GM23338 (cell line): Measurements from ENCODE around the gene GCC1.

Experiments used
- CREB1 ChIP-seq: fragments of 250-450 bp; sonication (Bioruptor Pico); IDR thresholded peaks from 2 replicates; pipeline ENCODE4 v1.5.0; 2020; ENCODE audit warnings: low read depth, mild to moderate bottlenecking, moderate library complexity
- EZH2 ChIP-seq: fragments of 200-600 bp; sonication (generic); IDR thresholded peaks from one replicate; pipeline ENCODE4 v1.8.0; 2017; ENCODE audit warnings: antibody characterized with exemption, mild to moderate bottlenecking, low read depth; ENCODE audit not compliant: unreplicated experiment
- EZH2phosphoT487 ChIP-seq: fragments of 200-600 bp; sonication (generic); IDR thresholded peaks from one replicate; pipeline ENCODE4 v1.8.1; 2018; ENCODE audit warnings: antibody characterized with exemption; ENCODE audit not compliant: unreplicated experiment
- JUNB ChIP-seq: IDR thresholded peaks from one replicate; pipeline ENCODE4 v1.6.1; 2016; ENCODE audit warnings: antibody characterized with exemption; ENCODE audit not compliant: unreplicated experiment
- NANOG ChIP-seq: IDR thresholded peaks from 2 replicates; pipeline ENCODE4 v1.6.1; 2016; ENCODE audit warnings: antibody characterized with exemption, borderline replicate concordance
- POLR2AphosphoS5 ChIP-seq: IDR thresholded peaks from 2 replicates; pipeline ENCODE4 v1.6.1; 2016; ENCODE audit warnings: antibody characterized with exemption, low read depth
- TF ChIP-seq, protein P1 (sequence below), 2 experiments: fragments of 200-600 bp in 1 of 2; sonication (generic) in 1 of 2; conservative IDR thresholded peaks; 2 replicates each; pipeline versions ENCODE4 v1.5.1 to v1.6.1; 2016 to 2017; ENCODE audit warnings: antibody characterized with exemption in 2 of 2, low read depth in 2 of 2, mild to moderate bottlenecking in 2 of 2, moderate library complexity in 1 of 2
- TF ChIP-seq, protein P2 (sequence below): IDR thresholded peaks from one replicate; pipeline ENCODE4 v1.6.1; 2018; ENCODE audit warnings: antibody characterized with exemption; ENCODE audit not compliant: unreplicated experiment
- TF ChIP-seq, protein P3 (sequence below): fragments of 250-450 bp; sonication (Bioruptor Pico); IDR thresholded peaks from 2 replicates; pipeline ENCODE4 v1.5.0; 2020; ENCODE audit warnings: mild to moderate bottlenecking, moderate library complexity

DNA sequence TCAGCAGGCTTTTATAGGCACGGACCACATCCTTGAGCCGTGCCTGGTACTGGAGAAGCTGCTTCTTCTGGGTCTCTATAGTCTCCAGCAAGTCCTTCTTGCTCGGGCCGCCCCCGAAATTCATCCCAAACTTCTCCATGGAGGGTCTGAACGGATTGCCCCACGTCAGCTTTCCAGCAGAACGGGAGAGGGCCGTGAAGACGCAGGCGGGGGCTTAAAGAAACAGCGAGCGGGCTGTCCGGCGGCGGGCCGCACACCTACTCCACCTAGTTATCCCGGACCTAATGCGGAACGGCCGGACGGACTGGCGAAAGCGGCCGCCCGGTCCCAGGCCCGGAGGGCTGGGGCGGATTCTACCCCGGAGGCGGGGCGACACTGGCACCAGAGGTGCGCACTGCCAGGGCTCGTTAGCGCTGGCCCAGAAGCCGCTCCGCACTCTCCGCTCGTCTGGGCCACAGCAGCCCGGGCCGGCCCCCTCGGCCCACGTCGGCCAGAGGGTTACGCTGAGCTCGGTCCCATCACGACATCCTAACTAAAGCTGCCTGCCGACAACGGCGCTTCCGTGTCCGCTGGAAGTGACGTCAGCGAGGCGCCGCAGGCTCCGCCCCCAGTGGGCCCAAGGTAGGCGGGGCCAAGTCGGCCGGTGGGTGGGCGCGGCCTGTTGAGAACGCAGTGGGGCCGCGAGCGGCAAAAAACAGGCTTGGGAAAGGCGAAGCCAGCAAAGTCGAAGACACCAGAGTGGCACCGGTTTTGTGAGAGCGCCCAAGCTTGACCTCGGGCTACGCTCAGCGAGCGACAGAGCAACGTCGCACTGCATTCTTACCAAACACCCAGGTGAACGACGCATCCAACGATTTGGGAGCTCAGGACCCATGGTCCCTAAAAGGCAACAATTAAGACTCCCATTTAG, at the start of gene GCC1:
- TF ChIP-seq, protein P1, sequence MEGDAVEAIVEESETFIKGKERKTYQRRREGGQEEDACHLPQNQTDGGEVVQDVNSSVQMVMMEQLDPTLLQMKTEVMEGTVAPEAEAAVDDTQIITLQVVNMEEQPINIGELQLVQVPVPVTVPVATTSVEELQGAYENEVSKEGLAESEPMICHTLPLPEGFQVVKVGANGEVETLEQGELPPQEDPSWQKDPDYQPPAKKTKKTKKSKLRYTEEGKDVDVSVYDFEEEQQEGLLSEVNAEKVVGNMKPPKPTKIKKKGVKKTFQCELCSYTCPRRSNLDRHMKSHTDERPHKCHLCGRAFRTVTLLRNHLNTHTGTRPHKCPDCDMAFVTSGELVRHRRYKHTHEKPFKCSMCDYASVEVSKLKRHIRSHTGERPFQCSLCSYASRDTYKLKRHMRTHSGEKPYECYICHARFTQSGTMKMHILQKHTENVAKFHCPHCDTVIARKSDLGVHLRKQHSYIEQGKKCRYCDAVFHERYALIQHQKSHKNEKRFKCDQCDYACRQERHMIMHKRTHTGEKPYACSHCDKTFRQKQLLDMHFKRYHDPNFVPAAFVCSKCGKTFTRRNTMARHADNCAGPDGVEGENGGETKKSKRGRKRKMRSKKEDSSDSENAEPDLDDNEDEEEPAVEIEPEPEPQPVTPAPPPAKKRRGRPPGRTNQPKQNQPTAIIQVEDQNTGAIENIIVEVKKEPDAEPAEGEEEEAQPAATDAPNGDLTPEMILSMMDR (conservative IDR thresholded peaks at IDR 0.05; ENCODE audit: low read depth in 2 of 2), result no peak
- no peak for TF ChIP-seq EZH2
- TF ChIP-seq, protein P2, sequence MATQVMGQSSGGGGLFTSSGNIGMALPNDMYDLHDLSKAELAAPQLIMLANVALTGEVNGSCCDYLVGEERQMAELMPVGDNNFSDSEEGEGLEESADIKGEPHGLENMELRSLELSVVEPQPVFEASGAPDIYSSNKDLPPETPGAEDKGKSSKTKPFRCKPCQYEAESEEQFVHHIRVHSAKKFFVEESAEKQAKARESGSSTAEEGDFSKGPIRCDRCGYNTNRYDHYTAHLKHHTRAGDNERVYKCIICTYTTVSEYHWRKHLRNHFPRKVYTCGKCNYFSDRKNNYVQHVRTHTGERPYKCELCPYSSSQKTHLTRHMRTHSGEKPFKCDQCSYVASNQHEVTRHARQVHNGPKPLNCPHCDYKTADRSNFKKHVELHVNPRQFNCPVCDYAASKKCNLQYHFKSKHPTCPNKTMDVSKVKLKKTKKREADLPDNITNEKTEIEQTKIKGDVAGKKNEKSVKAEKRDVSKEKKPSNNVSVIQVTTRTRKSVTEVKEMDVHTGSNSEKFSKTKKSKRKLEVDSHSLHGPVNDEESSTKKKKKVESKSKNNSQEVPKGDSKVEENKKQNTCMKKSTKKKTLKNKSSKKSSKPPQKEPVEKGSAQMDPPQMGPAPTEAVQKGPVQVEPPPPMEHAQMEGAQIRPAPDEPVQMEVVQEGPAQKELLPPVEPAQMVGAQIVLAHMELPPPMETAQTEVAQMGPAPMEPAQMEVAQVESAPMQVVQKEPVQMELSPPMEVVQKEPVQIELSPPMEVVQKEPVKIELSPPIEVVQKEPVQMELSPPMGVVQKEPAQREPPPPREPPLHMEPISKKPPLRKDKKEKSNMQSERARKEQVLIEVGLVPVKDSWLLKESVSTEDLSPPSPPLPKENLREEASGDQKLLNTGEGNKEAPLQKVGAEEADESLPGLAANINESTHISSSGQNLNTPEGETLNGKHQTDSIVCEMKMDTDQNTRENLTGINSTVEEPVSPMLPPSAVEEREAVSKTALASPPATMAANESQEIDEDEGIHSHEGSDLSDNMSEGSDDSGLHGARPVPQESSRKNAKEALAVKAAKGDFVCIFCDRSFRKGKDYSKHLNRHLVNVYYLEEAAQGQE, result no peak
- no peak for TF ChIP-seq EZH2phosphoT487
- TF ChIP-seq JUNB, result no peak
- peak; percentile 95 for TF ChIP-seq CREB1 (CRISPR knock-in tag)
- peak; percentile 94 for TF ChIP-seq POLR2AphosphoS5
- TF ChIP-seq, protein P3, sequence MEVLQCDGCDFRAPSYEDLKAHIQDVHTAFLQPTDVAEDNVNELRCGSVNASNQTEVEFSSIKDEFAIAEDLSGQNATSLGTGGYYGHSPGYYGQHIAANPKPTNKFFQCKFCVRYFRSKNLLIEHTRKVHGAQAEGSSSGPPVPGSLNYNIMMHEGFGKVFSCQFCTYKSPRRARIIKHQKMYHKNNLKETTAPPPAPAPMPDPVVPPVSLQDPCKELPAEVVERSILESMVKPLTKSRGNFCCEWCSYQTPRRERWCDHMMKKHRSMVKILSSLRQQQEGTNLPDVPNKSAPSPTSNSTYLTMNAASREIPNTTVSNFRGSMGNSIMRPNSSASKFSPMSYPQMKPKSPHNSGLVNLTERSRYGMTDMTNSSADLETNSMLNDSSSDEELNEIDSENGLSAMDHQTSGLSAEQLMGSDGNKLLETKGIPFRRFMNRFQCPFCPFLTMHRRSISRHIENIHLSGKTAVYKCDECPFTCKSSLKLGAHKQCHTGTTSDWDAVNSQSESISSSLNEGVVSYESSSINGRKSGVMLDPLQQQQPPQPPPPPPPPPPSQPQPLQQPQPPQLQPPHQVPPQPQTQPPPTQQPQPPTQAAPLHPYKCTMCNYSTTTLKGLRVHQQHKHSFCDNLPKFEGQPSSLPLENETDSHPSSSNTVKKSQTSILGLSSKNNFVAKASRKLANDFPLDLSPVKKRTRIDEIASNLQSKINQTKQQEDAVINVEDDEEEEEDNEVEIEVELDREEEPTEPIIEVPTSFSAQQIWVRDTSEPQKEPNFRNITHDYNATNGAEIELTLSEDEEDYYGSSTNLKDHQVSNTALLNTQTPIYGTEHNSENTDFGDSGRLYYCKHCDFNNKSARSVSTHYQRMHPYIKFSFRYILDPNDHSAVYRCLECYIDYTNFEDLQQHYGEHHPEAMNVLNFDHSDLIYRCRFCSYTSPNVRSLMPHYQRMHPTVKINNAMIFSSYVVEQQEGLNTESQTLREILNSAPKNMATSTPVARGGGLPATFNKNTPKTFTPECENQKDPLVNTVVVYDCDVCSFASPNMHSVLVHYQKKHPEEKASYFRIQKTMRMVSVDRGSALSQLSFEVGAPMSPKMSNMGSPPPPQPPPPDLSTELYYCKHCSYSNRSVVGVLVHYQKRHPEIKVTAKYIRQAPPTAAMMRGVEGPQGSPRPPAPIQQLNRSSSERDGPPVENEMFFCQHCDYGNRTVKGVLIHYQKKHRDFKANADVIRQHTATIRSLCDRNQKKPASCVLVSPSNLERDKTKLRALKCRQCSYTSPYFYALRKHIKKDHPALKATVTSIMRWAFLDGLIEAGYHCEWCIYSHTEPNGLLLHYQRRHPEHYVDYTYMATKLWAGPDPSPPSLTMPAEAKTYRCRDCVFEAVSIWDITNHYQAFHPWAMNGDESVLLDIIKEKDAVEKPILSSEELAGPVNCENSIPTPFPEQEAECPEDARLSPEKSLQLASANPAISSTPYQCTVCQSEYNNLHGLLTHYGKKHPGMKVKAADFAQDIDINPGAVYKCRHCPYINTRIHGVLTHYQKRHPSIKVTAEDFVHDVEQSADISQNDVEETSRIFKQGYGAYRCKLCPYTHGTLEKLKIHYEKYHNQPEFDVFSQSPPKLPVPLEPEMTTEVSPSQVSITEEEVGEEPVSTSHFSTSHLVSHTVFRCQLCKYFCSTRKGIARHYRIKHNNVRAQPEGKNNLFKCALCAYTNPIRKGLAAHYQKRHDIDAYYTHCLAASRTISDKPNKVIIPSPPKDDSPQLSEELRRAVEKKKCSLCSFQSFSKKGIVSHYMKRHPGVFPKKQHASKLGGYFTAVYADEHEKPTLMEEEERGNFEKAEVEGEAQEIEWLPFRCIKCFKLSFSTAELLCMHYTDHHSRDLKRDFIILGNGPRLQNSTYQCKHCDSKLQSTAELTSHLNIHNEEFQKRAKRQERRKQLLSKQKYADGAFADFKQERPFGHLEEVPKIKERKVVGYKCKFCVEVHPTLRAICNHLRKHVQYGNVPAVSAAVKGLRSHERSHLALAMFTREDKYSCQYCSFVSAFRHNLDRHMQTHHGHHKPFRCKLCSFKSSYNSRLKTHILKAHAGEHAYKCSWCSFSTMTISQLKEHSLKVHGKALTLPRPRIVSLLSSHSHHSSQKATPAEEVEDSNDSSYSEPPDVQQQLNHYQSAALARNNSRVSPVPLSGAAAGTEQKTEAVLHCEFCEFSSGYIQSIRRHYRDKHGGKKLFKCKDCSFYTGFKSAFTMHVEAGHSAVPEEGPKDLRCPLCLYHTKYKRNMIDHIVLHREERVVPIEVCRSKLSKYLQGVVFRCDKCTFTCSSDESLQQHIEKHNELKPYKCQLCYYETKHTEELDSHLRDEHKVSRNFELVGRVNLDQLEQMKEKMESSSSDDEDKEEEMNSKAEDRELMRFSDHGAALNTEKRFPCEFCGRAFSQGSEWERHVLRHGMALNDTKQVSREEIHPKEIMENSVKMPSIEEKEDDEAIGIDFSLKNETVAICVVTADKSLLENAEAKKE, result no peak
- TF ChIP-seq NANOG, result no peak
